HG02610 (cell line): Measurements from ENCODE around the gene ZNF888.
"Not testable (repeated sequence)": the region's sequence is repeated elsewhere in the genome, so short reads cannot be mapped to it uniquely, and the experiment has no call there.

Experiments
- ATAC-seq: cut with Tn5 transposase; IDR thresholded peaks from one replicate; pipeline ENCODE4 v1.9.1; 2021; ENCODE audit warnings: mild to moderate bottlenecking, moderate library complexity; ENCODE audit not compliant: unreplicated experiment

Gene ZNF888

DNA sequence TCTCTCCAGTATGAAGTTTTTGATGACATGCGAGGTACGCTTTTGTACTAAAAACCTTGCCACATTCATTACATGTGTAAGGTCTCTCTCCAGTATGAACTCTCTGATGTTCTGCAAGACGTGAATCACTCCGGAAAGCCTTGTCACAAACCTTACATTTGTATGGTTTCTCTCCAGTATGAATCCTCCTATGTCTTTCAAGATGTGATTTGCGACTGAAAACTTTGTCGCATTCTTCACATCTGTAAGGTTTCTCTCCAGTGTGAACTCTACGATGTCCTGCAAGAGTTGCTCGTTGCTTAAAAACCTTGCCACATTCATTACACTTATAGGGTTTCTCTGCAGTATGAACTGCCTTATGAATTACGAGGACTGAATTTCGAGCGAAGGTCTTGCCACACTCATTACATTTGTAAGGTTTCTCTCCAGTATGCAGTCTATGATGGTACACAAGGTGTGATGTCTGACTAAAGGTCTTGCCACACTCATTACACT, 42.3 kb downstream of the ZNF888 start:
- no peak for ATAC-seq

DNA sequence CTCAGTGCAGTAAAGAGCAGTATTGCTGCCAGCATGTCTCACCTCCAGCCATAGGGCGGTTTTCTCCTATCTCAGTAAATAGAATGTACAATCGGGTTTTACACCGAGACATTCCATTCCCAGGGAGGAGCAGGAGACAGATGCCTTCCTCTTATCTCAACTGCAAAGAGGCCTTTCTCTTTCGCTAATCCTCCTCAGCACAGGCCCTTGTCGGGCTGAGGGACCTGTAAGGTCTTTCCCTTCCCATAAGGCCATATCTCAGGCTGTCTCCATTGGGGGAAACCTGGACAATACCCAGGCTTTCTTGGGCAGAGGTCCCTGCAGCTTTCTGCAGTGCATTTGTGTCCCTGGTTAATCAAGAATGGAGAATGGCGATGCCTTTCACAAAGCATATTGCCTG, 50.2 kb downstream of the ZNF888 start:
- ATAC-seq, result not testable (repeated sequence)

DNA sequence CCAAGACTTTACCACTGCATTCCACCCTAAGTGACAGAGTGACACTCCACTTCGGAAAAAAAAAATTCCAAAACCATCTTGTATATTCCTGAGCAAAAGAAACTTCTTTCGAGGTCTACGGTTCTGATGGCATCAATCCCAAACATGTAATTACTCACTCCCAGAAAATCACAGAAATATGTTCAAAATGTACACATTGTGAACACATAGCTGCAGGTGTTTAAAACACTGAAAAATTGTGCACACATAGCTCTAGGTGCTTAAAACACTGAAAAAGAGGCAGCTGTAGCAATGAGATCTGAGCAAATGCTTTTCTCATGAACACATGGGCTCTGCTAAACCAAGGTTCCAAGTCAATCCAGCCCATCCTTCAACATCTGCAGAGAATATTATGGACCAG, 51.8 kb downstream of the ZNF888 start:
- ATAC-seq, result no peak

DNA sequence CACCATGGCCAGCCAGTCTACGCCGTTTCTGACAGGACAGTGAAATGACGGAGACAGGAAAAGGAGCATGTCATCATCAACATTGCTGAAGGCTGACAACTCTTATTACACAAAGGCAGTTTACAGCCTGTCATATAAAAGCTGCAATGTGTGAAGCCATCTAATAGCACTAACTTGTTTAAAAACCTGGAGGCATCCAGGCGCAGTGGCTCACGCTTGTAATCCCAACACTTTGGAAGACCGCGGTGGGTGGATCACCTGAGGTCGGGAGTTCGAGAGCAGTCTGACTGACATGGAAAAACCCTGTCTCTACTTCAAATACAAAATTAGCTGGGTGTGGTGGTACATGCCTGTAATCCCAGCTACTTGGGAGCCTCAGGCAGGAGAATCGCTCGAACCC, 55.2 kb downstream of the ZNF888 start:
- not testable (repeated sequence) for ATAC-seq

DNA sequence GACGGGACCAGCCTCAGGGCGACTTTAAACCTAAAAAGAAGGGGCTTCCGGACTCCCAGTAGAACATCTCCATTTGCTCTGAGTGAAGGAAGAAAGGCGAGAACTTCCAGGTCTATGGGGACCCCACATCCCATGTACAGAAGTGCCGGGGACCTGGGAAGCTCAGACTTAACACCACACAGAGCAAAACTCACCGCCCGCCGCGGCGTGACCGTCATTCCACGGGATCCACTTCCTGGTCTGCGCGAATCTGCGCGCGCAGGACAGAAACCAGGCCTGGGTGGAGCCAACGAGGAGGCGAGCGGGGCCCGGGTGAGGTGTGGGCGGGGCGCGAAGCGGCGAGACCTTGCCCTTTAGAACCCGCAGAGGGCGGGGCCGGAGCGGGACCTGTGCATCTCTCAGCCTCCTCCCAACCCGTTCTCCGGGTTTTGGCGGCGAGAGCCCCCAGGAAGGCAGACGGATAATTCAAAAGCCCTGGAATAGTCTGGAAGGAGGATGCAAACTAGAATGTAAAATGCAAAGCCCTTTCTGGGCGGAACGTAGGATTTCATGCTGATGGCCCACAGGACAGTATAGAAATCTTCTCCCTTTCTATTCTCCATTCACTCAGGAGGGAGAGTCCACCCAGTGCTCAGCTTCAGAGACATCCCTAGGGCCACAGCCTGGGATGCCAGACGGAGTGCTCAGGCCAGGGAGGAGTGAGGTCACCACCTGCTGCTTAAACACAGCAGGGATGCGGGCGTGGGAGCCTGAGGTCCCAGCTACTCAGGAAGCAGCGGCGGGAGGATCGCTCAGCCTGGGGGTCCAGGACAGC, 65.6 kb downstream of the ZNF888 start, which contains the start of gene ZNF468:
ZNF468 (minus strand) TSS at position 242 of the 814 bp plus-strand sequence. CDS start 3,347 bp downstream, outside the sequence.
- ATAC-seq, result peak; percentile 97

DNA sequence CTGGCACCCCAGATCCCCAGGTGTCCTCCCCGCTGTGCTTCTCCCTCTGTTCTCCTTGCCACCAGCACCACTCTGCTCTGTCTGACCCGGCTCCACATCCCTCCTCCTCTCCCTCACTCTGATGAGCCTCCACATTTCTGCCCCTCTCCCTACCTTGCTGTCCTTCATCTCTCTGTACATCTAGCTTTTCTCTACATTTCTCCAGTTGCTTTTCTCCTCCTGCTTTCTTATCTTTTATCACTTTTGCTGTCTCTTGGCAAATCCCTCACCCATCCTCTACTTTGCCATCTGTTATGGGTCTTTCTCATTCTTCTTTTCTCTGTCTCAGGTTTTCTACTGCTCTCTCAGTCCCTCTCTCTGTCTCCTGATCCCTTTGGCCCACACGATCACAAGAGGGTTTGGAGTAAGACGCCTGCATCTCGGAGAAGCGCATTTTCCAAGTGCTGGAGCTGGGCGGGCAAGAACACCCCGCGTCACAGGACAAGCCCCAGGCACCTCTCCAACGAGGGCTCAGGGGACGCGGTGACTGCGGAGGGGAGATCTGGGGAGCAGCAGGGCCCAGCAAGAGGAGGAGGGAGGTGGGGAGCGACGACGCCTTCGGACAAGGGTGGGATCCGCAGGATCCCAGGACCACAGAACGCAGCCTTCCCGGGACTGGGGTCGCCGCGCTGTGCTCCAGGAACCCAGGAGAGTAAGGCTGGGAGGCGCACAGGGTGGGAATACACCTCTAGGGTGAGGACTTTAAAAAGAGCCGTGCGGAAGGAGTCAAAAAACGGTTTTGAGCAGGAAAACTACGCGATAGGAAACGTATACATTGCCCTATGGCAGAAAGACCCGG, 66.5 kb downstream of the ZNF888 start:
- not testable (repeated sequence) for ATAC-seq
